Measurements from ENCODE around the gene AOPEP.
A peak's percentile ranks its signal among the peaks of the same experiment; 100 is the strongest.

The AOPEP gene

DNA sequence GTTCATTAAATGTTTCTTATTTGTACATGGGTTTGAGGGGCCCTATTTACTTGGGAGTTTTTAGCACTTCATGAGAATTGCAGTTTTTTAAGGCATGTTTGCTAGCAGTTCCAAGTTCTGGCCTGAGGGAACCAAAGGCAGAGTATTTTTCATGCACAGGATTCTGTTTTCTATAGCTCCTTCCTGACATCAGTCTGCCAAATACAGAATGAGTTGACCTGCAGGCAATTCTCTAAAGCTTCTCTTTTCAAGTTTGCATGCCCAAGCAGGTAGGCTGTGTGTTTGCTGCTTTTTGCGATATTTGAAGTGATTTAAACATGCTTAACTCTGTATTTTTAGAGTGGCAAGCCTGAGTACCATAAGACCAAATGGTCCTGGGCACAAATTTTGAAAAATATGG is 75.8 kb downstream of the AOPEP start:
- POLR2A ChIA-PET (ENCODE audit: low non-redundant PET) = no interaction called here
- CTCF ChIA-PET = interaction anchor here (0.6 to 1.3 kb wide), 6 partner anchors 19 to 112 kb away, joined by 3 to 4 read pairs (median 3); no protein-coding TSS in a partner anchor
- TF ChIP-seq, protein P1, sequence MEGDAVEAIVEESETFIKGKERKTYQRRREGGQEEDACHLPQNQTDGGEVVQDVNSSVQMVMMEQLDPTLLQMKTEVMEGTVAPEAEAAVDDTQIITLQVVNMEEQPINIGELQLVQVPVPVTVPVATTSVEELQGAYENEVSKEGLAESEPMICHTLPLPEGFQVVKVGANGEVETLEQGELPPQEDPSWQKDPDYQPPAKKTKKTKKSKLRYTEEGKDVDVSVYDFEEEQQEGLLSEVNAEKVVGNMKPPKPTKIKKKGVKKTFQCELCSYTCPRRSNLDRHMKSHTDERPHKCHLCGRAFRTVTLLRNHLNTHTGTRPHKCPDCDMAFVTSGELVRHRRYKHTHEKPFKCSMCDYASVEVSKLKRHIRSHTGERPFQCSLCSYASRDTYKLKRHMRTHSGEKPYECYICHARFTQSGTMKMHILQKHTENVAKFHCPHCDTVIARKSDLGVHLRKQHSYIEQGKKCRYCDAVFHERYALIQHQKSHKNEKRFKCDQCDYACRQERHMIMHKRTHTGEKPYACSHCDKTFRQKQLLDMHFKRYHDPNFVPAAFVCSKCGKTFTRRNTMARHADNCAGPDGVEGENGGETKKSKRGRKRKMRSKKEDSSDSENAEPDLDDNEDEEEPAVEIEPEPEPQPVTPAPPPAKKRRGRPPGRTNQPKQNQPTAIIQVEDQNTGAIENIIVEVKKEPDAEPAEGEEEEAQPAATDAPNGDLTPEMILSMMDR (conservative IDR thresholded peaks at IDR 0.05; ENCODE audit: low read depth) = no peak
- DNase-seq (ENCODE audit: low spot score) = no peak
- H3K27ac ChIP-seq = peak overlapping the region; percentile 75

DNA sequence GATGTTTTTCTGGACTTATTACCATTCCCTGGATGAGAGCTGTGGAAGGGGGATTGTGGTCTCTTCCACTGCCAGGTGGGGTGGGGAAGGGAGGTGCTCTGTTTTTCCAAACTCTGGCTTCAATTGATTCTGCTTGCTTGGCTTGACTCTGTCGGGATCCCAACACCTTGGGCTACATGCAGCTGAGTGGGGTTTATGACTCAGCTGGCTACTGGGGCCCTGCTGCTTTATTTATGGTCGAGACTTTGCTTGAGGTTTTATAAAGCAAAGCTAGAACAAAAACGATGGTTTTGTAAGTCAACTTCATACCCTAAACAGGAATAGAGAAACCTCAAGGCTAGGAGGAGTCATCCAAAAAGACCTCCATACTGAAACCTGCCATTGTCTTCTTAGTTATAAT is 76.3 kb downstream of the AOPEP start:
- peak overlapping the region; percentile 75 for H3K27ac ChIP-seq
- CTCF ChIA-PET = interaction anchor here (0.6 to 1.0 kb wide), 5 partner anchors 26 to 122 kb away, joined by 3 read pairs; no protein-coding TSS in a partner anchor
- POLR2A ChIA-PET (ENCODE audit: low non-redundant PET) = no interaction called here
- peak; percentile 69 for DNase-seq (ENCODE audit: low spot score)
- TF ChIP-seq, protein P1 (conservative IDR thresholded peaks at IDR 0.05; ENCODE audit: low read depth) = no peak

DNA sequence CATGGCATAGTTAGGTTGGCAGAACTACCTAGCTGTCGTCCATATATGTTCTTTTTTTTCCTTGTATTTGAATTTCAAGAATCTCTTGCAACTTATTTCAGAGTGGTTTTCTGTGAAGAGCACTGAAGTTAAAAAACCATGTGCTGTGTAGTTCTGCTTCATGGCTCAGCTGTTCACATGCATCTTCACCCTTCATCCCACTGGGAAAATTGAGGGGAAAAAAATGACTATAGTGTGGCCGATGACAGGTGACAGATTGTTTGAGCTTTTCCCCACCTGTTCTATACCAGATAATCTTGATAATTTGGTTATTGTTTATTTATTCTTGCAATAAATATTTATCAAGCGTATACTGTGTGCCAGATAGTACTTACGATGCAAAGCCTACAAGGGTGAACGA is 77.8 kb downstream of the AOPEP start:
- ChIA-PET POLR2A (ENCODE audit: low non-redundant PET) (interaction anchor here (0.6 kb wide), 1 partner anchor 14 kb away, joined by 3 read pairs; no protein-coding TSS in a partner anchor), CTCF (interaction anchor here (0.6 to 1.3 kb wide), 3 partner anchors 21 to 241 kb away, joined by 3 to 4 read pairs (median 4); no protein-coding TSS in a partner anchor)
- DNase-seq (ENCODE audit: low spot score) = no peak
- TF ChIP-seq, protein P1 (conservative IDR thresholded peaks at IDR 0.05; ENCODE audit: low read depth) = no peak
- peak overlapping the region; percentile 89 for H3K27ac ChIP-seq

DNA sequence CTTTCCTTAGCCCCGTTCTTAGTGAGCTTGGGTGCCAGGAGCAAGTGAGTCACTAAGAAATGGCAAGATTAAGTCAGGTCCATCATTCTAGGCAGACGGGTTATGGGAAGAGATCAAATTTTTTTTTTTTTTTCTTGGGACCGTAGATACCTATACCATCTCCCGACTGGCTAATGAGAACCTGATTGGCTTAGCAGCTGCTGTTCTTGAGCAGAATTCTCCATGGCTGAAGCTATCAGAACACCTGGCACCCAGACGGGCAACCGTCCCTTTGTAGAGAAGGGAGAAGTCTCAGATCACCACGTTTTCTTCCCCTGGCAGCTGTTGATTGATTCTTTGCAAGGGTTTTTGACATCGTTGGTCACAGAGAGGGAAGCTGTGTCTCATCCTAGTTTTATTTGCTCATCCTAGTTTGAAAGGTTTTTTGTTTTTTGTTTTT is 78.6 kb downstream of the AOPEP start:
- TF ChIP-seq, protein P1 (conservative IDR thresholded peaks at IDR 0.05; ENCODE audit: low read depth) = no peak
- POLR2A ChIA-PET (ENCODE audit: low non-redundant PET) = interaction anchor here (0.5 to 0.6 kb wide), 2 partner anchors 13 to 24 kb away, joined by 3 read pairs; no protein-coding TSS in a partner anchor
- peak; percentile 55 for DNase-seq (ENCODE audit: low spot score)
- H3K27ac ChIP-seq = peak overlapping the region; percentile 89
- CTCF ChIA-PET = interaction anchor here (0.6 to 1.3 kb wide), 7 partner anchors 11 to 1818 kb away, joined by 3 to 4 read pairs (median 4); no protein-coding TSS in a partner anchor

DNA sequence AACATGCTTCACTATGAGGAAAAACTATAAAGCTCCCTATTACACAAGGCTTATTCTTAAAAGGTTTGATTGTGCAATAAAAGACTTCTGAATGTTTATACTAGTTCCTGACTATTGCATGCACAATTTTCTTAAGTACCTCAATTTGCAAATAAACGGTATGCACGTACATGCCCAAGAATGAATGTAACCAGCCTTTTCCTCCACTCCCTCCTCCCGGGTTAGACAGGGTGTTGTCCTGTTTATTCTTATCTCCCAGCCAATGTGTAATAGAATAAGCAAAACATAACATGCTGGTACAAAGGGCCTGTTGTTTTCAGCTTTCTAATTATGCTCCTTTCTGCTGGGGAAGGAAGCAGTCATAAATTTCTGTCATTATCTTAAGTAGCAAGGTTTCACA is 79.1 kb downstream of the AOPEP start:
- ChIA-PET POLR2A (ENCODE audit: low non-redundant PET) (interaction anchor here (0.5 kb wide), 1 partner anchor 24 kb away, joined by 3 read pairs; no protein-coding TSS in a partner anchor), CTCF (interaction anchor here (0.6 to 1.3 kb wide), 7 partner anchors 12 to 1819 kb away, joined by 3 to 4 read pairs (median 4); no protein-coding TSS in a partner anchor)
- DNase-seq (ENCODE audit: low spot score) = peak; percentile 99
- TF ChIP-seq, protein P1 (conservative IDR thresholded peaks at IDR 0.05; ENCODE audit: low read depth) = no peak
- H3K27ac ChIP-seq = peak overlapping the region; percentile 89; the same call in 1 of the 2 replicates

DNA sequence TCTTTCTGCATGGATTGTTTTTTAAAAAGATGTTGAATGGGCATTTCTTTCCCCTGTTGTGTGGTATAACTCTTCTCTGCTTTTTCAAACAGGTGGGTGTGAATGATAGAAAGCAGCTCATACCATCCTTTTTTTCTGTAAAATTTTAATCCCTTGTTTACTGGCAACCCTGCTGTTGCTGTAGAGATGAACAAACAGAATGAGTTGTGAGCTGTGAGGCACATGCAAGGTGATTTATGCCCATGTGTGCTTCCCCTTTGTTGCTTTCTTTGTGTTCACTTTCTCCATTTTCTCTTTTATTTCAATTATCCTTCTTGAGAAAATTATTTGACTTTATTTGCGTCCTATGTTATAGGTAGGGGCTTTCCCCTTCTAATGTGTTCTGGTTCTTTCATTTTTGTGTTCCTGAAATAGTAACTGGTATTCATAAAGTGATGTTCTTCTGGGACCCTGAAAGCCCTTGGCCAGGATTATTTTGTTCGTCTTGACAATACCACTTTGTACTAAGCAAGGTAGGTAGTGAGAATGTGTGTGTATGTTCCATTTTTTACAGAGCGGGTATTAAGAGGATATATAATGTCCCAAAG is 79.9 kb downstream of the AOPEP start:
- POLR2A ChIA-PET (ENCODE audit: low non-redundant PET) = no interaction called here
- TF ChIP-seq, protein P1 (conservative IDR thresholded peaks at IDR 0.05; ENCODE audit: low read depth) = no peak
- CTCF ChIA-PET = interaction anchor here (1.1 kb wide), 1 partner anchor 321 kb away, joined by 3 read pairs; no protein-coding TSS in a partner anchor
- H3K27ac ChIP-seq = no peak overlapping the region
- DNase-seq (ENCODE audit: low spot score) = peak; percentile 56
